OCI-LY7 (cell line): ENCODE measurements around the gene HOMER3.

Experiments used
- CTCF ChIP-seq: fragments of 200-600 bp; sonication (generic); conservative IDR thresholded peaks from 2 replicates; pipeline ENCODE4 v1.5.1; 2014; ENCODE audit warnings: mild to moderate bottlenecking, antibody characterized with exemption, low read length, moderate library complexity, mixed read lengths
- EZH2phosphoT487 ChIP-seq: fragments of 200-600 bp; sonication (generic); IDR thresholded peaks from 2 replicates; pipeline ENCODE4 v1.6.1; 2018; ENCODE audit warnings: low read depth, borderline replicate concordance, mild to moderate bottlenecking, mixed run types, antibody characterized with exemption, low read length, moderate library complexity, mixed read lengths

GRCh38 chr19:18980432-18981020, 39.5 kb upstream of the HOMER3 start:
- no peak for TF ChIP-seq CTCF
- TF ChIP-seq EZH2phosphoT487, result no peak
